ENCODE data around the gene PDLIM3.
A peak's percentile ranks its signal among the peaks of the same experiment; 100 is the strongest.

The PDLIM3 gene

DNA sequence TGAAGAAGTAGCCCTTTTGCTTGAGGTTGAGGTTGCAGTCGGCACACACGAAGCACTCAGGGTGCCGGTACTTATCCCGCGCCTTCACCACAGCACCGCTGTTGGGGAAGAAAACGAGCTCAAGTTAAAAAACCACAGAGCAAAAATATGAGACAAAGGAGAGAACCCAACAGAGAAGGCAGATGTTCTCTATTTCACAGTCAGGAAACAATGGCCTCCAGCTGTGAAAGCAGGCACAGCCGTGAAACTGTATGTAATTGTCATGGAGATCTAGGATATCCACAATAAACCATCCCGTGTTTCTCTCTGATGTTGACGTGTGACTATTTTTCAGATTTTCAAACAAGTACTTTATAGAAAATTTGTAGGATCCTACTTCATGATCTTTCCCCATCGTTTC, 32.9 kb downstream of the PDLIM3 start:
- Mint-ChIP-seq H3K4me3 (no peak overlapping the region), H3K9me3 (peaks cover 9% of the 10 kb centered on the region), H3K36me3 (ENCODE audit: low read depth) (peaks cover 7% of the 10 kb centered on the region), H3K4me1 (peaks cover 14% of the 10 kb centered on the region), H3K27me3 (ENCODE audit: low read depth) (no peaks in the 10 kb centered on the region), H3K27ac (no peak overlapping the region)
- TF ChIP-seq, protein P1, sequence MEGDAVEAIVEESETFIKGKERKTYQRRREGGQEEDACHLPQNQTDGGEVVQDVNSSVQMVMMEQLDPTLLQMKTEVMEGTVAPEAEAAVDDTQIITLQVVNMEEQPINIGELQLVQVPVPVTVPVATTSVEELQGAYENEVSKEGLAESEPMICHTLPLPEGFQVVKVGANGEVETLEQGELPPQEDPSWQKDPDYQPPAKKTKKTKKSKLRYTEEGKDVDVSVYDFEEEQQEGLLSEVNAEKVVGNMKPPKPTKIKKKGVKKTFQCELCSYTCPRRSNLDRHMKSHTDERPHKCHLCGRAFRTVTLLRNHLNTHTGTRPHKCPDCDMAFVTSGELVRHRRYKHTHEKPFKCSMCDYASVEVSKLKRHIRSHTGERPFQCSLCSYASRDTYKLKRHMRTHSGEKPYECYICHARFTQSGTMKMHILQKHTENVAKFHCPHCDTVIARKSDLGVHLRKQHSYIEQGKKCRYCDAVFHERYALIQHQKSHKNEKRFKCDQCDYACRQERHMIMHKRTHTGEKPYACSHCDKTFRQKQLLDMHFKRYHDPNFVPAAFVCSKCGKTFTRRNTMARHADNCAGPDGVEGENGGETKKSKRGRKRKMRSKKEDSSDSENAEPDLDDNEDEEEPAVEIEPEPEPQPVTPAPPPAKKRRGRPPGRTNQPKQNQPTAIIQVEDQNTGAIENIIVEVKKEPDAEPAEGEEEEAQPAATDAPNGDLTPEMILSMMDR (IDR thresholded peaks at IDR 0.05; ENCODE audit: unreplicated experiment in 3 of 3) = no peak

DNA sequence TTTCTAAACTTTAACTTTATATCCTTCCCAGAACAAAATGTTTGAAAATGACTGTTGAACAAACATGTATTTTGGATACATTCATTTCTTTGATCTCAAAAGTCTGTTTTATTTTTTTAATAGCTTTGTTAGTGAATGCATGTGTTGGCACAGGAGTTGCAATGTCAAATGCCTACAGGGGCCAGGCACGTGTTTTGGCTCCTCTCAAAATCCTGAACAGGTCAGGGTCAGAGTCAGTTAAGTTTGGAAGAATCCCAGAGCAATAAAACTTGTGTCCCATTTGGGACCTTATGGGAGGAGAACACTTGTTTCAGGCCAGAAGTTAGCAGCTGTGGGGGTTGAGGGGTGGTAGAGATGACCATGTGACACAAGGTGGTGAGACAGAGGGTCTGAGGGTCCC, 34.7 kb downstream of the PDLIM3 start:
- Mint-ChIP-seq H3K27ac (no peak overlapping the region), H3K4me3 (no peak overlapping the region), H3K36me3 (ENCODE audit: low read depth) (peaks cover 7% of the 10 kb centered on the region), H3K4me1 (peaks cover 14% of the 10 kb centered on the region), H3K9me3 (peaks cover 9% of the 10 kb centered on the region), H3K27me3 (ENCODE audit: low read depth) (no peaks in the 10 kb centered on the region)
- TF ChIP-seq, protein P1 (IDR thresholded peaks at IDR 0.05; ENCODE audit: unreplicated experiment in 3 of 3) = no peak

DNA sequence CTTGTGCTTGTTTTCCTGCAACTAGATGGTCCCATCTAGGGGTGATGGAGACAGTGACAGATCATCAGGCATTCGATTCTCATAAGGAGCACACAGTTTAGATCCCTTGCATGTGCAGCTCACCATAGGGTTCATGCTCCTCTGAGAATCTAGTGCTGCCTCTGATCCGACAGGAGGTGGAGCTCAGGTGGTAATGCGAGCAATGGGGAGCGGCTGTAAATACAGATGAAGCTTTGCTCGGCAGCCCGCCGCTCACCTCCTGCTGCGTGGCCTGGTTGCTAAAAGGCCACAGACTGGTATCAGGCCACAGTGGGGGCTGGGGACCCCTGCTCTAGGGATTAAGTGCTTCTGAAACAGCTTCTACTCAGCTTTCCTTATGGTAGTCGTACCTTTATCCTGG, 35.3 kb downstream of the PDLIM3 start:
- Mint-ChIP-seq H3K4me1 (peaks cover 12% of the 10 kb centered on the region), H3K4me3 (no peak overlapping the region), H3K27ac (no peak overlapping the region), H3K9me3 (peaks cover 9% of the 10 kb centered on the region), H3K27me3 (ENCODE audit: low read depth) (no peaks in the 10 kb centered on the region), H3K36me3 (ENCODE audit: low read depth) (peaks cover 7% of the 10 kb centered on the region)
- TF ChIP-seq, protein P1 (IDR thresholded peaks at IDR 0.05; ENCODE audit: unreplicated experiment in 3 of 3) = no peak

DNA sequence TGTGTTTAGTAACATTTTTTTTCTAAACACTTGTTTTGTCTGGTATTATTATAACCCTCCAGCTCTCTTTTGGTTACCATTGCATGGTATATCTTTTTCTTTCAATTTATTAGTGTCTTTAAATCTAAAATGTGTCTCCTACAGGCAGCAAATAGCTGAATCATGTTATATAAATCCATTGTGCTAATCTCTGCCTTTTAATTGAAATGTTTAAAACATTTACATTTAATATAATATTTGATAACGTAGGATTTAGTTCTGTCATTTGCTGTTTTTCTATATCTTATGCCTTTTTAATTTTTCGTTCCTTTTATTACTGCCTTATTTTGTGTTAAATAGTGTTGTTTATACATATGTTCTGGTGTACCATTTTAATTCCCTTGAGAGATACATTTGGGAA, 46.7 kb downstream of the PDLIM3 start:
- Mint-ChIP-seq H3K36me3 (ENCODE audit: low read depth) (no peaks in the 10 kb centered on the region), H3K4me3 (no peak overlapping the region), H3K27me3 (ENCODE audit: low read depth) (peaks cover under 1% of the 10 kb centered on the region)

DNA sequence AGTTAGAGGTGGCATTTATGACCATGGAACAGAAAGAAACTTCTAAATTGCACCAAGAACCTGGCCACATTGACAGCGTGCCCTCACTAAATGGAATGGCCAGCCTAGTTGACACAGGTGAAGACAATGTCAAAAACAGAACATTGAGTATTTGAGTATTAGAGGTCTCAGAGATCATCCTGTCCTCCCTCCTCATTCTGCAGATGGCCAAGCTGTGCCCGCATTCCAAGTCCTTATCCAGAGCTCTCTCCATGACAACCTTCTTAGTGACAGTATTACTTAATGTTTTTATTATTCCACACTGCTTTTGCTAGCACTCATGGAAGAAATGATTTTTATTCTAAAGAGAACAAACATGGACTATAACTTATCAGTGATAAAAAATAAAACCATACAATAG, 53.9 kb downstream of the PDLIM3 start:
- no peak overlapping the region for H3K27ac Mint-ChIP-seq
- H3K36me3 Mint-ChIP-seq (ENCODE audit: low read depth) = no peaks in the 10 kb centered on the region
- H3K9me3 Mint-ChIP-seq = peaks cover 3% of the 10 kb centered on the region
- H3K4me1 Mint-ChIP-seq = peaks cover 34% of the 10 kb centered on the region
- peak overlapping the region in 1 of 3 experiments; percentile 5 for H3K4me3 Mint-ChIP-seq
- TF ChIP-seq, protein P1 (IDR thresholded peaks at IDR 0.05; ENCODE audit: unreplicated experiment in 3 of 3) = no peak
- H3K27me3 Mint-ChIP-seq (ENCODE audit: low read depth) = peaks cover 21% of the 10 kb centered on the region

More for the DNA sequence above, 46.7 kb downstream of the PDLIM3 start:
- Mint-ChIP-seq H3K27ac (no peak overlapping the region), H3K9me3 (peaks cover 20% of the 10 kb centered on the region), H3K4me1 (no peaks in the 10 kb centered on the region)
- TF ChIP-seq, protein P1 (IDR thresholded peaks at IDR 0.05; ENCODE audit: unreplicated experiment in 3 of 3) = no peak

DNA sequence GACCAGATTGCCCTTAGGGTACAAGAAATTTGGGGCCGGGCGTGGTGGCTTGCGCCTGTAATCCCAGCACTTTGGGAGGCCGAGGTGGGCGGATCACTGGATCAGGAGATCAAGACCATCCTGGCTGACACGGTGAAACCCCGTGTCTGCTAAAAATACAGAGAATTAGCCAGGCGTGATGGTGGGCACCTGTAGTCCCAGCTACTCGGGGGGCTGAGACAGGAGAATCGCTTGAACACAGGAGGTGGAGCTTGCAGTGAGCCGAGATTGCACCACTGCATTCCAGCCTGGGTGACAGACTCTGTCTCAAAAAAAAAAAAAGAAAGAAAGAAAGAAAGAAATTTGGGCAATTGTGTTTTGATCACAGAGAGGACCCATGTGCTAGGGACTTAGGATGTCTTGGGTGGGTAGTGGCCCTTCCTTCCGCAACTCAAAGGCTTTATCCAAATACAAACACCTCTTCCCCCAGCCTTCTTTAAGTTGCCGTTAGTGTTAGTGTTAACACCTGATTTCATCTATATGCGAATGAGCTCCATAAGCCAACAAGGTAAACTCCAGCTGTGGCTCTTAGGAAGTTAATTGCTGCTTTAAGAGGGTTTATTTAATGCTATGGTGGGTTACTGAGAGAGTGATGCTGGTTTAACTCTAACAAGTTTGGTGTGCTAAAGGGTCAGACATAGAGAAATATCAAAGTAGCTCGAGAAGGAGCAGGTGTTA, 55.1 kb downstream of the PDLIM3 start:
- Mint-ChIP-seq H3K4me1 (peaks cover 34% of the 10 kb centered on the region), H3K27me3 (ENCODE audit: low read depth) (peaks cover 21% of the 10 kb centered on the region), H3K36me3 (ENCODE audit: low read depth) (no peaks in the 10 kb centered on the region), H3K27ac (peak overlapping the region in 1 of 3 experiments; percentile 4), H3K4me3 (peak overlapping the region in 2 of 3 experiments; percentile 3 to 29), H3K9me3 (no peaks in the 10 kb centered on the region)
- TF ChIP-seq, protein P1 (IDR thresholded peaks at IDR 0.05; ENCODE audit: unreplicated experiment in 3 of 3) = no peak
